NCI-H2196 treated with DMSO at 0.1 percent for 48 hours (cell line): Measurements from ENCODE around the gene KIF1A.

Source experiments
- DNase-seq: peaks from one replicate; lab custom pipeline; 2025; ENCODE audit not compliant: unreplicated experiment; lab: John Stamatoyannopoulos, UW

KIF1A gene

GRCh38 chr2:240768216-240768615, 51.8 kb downstream of the KIF1A start:
- no peak for DNase-seq

- DNase-seq = no peak
Observed at GRCh38 chr2:240767341-240767740, 52.7 kb downstream of the KIF1A start.

- DNase-seq = no peak
Observed at GRCh38 chr2:240766072-240766471, 53.9 kb downstream of the KIF1A start.

- DNase-seq = no peak
Observed at GRCh38 chr2:240765007-240765406, 55.0 kb downstream of the KIF1A start.

- DNase-seq = no peak
Observed at GRCh38 chr2:240764605-240765004, 55.4 kb downstream of the KIF1A start.

GRCh38 chr2:240762971-240763370, 57.0 kb downstream of the KIF1A start:
- DNase-seq = no peak

GRCh38 chr2:240762249-240762648, 57.8 kb downstream of the KIF1A start:
- no peak for DNase-seq

GRCh38 chr2:240760576-240761246, 59.3 kb downstream of the KIF1A start:
- no peak for DNase-seq

GRCh38 chr2:240760121-240760520, 59.9 kb downstream of the KIF1A start:
- DNase-seq = no peak

GRCh38 chr2:240759459-240759858, 60.6 kb downstream of the KIF1A start:
- no peak for DNase-seq

GRCh38 chr2:240757086-240757614, 62.9 kb downstream of the KIF1A start:
- no peak for DNase-seq

GRCh38 chr2:240752209-240752608, 67.8 kb downstream of the KIF1A start:
- DNase-seq = no peak

- no peak for DNase-seq
Observed at GRCh38 chr2:240750409-240750808, 69.6 kb downstream of the KIF1A start.

GRCh38 chr2:240749516-240749915, 70.5 kb downstream of the KIF1A start:
- DNase-seq = no peak

GRCh38 chr2:240747256-240747655, 72.8 kb downstream of the KIF1A start:
- no peak for DNase-seq

- no peak for DNase-seq
Observed at GRCh38 chr2:240746671-240747070, 73.3 kb downstream of the KIF1A start.

- DNase-seq = no peak
Observed at GRCh38 chr2:240745962-240746361, 74.1 kb downstream of the KIF1A start.

GRCh38 chr2:240745456-240745855, 74.6 kb downstream of the KIF1A start:
- no peak for DNase-seq

GRCh38 chr2:240742602-240743095, 77.4 kb downstream of the KIF1A start:
- DNase-seq = no peak

GRCh38 chr2:240741091-240741490, 78.9 kb downstream of the KIF1A start:
- no peak for DNase-seq

- no peak for DNase-seq
Observed at GRCh38 chr2:240739797-240740196, 80.2 kb downstream of the KIF1A start.

GRCh38 chr2:240737958-240738357, 82.1 kb downstream of the KIF1A start:
- no peak for DNase-seq

GRCh38 chr2:240737512-240737911, 82.5 kb downstream of the KIF1A start:
- no peak for DNase-seq
